ENCODE measurements around the gene FAM210A. TPM values are rescaled to one million over a fixed set of nuclear protein-coding genes. Genes with fewer than 3 reads are reported as not detected.

The FAM210A gene
- total RNA-seq, 1 experiment from 2014 or later: 26.2 TPM

DNA sequence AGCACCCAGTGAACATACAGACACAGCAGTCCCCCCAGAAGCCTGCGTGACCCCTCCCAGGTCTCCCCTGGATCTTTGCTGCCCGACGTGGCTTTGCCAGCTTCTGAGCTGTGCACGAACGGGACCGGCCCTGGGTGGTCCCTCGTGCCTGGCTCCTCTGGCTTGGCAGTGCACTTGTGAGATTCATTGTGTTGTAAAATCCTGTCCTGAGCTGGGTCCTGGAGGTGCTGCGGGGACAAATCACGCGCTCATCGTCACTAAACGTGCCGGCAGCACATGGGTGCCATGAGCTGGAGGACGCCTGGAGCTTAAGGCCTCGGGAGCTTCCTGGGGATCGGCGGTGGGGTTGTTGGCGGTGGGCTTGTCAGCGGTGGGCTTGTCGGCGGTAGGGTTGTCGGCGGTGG is 104.9 kb downstream of the FAM210A start:
- ChIA-PET POLR2A (no interaction called here), RAD21 (ENCODE audit: low non-redundant PET in 1 of 2, low total read pairs in 2 of 2, uncharacterized antibody in 2 of 2, unreplicated experiment in 2 of 2) (no interaction called here), CTCF (interaction anchor here (0.7 kb wide), 1 partner anchor 631 kb away, joined by 4 read pairs; no protein-coding TSS in a partner anchor)
- H3K4me3 ChIP-seq (replicated peaks in 1 of 2; ENCODE audit: low read depth in 1 of 2, low read length in 2 of 2): no peak overlapping the region
- H2AFZ ChIP-seq (ENCODE audit: low read depth, low read length, poor library complexity, severe bottlenecking): no peak overlapping the region
- no peaks in the 10 kb centered on the region for H3K9me3 ChIP-seq (ENCODE audit: control insufficient read depth in 1 of 2, insufficient read depth in 1 of 2, low read depth in 1 of 2, low read length in 2 of 2)
- H3K4me1 ChIP-seq (ENCODE audit: control insufficient read depth in 1 of 2, insufficient read depth in 2 of 2, low read length in 2 of 2): no peaks in the 10 kb centered on the region
- TF ChIP-seq, protein P1, sequence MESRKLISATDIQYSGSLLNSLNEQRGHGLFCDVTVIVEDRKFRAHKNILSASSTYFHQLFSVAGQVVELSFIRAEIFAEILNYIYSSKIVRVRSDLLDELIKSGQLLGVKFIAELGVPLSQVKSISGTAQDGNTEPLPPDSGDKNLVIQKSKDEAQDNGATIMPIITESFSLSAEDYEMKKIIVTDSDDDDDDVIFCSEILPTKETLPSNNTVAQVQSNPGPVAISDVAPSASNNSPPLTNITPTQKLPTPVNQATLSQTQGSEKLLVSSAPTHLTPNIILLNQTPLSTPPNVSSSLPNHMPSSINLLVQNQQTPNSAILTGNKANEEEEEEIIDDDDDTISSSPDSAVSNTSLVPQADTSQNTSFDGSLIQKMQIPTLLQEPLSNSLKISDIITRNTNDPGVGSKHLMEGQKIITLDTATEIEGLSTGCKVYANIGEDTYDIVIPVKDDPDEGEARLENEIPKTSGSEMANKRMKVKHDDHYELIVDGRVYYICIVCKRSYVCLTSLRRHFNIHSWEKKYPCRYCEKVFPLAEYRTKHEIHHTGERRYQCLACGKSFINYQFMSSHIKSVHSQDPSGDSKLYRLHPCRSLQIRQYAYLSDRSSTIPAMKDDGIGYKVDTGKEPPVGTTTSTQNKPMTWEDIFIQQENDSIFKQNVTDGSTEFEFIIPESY (IDR thresholded peaks at IDR 0.05; ENCODE audit: extremely low read depth, insufficient replicate concordance, low read length): no peak
- TF ChIP-seq TCF7L2 (IDR thresholded peaks at IDR 0.05; ENCODE audit: borderline replicate concordance, extremely low read depth, insufficient read depth, insufficient read length) (no peak), MAX (IDR thresholded peaks at IDR 0.05) (no peak)
- no TSS peak for BruUV-seq (replicated peaks)
- intact Hi-C loops (cut with micrococcal nuclease): no loop called here
- H3K9ac ChIP-seq (ENCODE audit: low read length): no peak overlapping the region
- ATAC-seq: no peak
- H3K9me2 ChIP-seq (ENCODE audit: insufficient read depth): no peaks in the 10 kb centered on the region
- no peak overlapping the region for H3K4me2 ChIP-seq (ENCODE audit: low read length)
- DNase-seq (ENCODE audit: low read depth, low spot score): no peak
- H3K27ac ChIP-seq (ENCODE audit: low read depth, low read length): no peak overlapping the region
- H3K36me3 ChIP-seq (ENCODE audit: control insufficient read depth in 1 of 2, insufficient read depth in 2 of 2, low read length in 2 of 2): no peaks in the 10 kb centered on the region
- H3K27me3 ChIP-seq (ENCODE audit: insufficient read depth, low read length): no peaks in the 10 kb centered on the region; the same call in 1 of the 2 replicates
- no peaks in the 10 kb centered on the region for H3K79me2 ChIP-seq (ENCODE audit: insufficient read depth, low read length)
- H4K20me1 ChIP-seq (ENCODE audit: insufficient read depth): no peaks in the 10 kb centered on the region

- RAD21 ChIA-PET (ENCODE audit: low non-redundant PET in 1 of 2, low total read pairs in 2 of 2, uncharacterized antibody in 2 of 2, unreplicated experiment in 2 of 2): no interaction called here
- H3K79me2 ChIP-seq (ENCODE audit: insufficient read depth, low read length): no peaks in the 10 kb centered on the region
- no peak overlapping the region for H2AFZ ChIP-seq (ENCODE audit: low read depth, low read length, poor library complexity, severe bottlenecking)
- intact Hi-C loops (cut with micrococcal nuclease): no loop called here
- CTCF ChIA-PET: interaction anchor here (0.7 kb wide), 1 partner anchor 630 kb away, joined by 4 read pairs; no protein-coding TSS in a partner anchor
- no peak overlapping the region for H3K9ac ChIP-seq (ENCODE audit: low read length)
- no peak overlapping the region for H3K4me3 ChIP-seq (replicated peaks in 1 of 2; ENCODE audit: low read depth in 1 of 2, low read length in 2 of 2)
- no TSS peak for BruUV-seq (replicated peaks)
- no peak overlapping the region for H3K27ac ChIP-seq (ENCODE audit: low read depth, low read length)
- DNase-seq (ENCODE audit: low read depth, low spot score) (no peak), ATAC-seq (no peak)
- no peaks in the 10 kb centered on the region for H3K9me2 ChIP-seq (ENCODE audit: insufficient read depth)
- H3K9me3 ChIP-seq (ENCODE audit: control insufficient read depth in 1 of 2, insufficient read depth in 1 of 2, low read depth in 1 of 2, low read length in 2 of 2): no peaks in the 10 kb centered on the region
- H3K27me3 ChIP-seq (ENCODE audit: insufficient read depth, low read length): no peaks in the 10 kb centered on the region; the same call in 1 of the 2 replicates
- TF ChIP-seq, protein P2, sequence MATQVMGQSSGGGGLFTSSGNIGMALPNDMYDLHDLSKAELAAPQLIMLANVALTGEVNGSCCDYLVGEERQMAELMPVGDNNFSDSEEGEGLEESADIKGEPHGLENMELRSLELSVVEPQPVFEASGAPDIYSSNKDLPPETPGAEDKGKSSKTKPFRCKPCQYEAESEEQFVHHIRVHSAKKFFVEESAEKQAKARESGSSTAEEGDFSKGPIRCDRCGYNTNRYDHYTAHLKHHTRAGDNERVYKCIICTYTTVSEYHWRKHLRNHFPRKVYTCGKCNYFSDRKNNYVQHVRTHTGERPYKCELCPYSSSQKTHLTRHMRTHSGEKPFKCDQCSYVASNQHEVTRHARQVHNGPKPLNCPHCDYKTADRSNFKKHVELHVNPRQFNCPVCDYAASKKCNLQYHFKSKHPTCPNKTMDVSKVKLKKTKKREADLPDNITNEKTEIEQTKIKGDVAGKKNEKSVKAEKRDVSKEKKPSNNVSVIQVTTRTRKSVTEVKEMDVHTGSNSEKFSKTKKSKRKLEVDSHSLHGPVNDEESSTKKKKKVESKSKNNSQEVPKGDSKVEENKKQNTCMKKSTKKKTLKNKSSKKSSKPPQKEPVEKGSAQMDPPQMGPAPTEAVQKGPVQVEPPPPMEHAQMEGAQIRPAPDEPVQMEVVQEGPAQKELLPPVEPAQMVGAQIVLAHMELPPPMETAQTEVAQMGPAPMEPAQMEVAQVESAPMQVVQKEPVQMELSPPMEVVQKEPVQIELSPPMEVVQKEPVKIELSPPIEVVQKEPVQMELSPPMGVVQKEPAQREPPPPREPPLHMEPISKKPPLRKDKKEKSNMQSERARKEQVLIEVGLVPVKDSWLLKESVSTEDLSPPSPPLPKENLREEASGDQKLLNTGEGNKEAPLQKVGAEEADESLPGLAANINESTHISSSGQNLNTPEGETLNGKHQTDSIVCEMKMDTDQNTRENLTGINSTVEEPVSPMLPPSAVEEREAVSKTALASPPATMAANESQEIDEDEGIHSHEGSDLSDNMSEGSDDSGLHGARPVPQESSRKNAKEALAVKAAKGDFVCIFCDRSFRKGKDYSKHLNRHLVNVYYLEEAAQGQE (IDR thresholded peaks at IDR 0.05; ENCODE audit: low read depth): no peak
- no peak for TF ChIP-seq RAD21 (IDR thresholded peaks at IDR 0.05; ENCODE audit: low read depth)
- POLR2A ChIA-PET: no interaction called here
- no peak overlapping the region for H3K4me2 ChIP-seq (ENCODE audit: low read length)
- H3K36me3 ChIP-seq (ENCODE audit: control insufficient read depth in 1 of 2, insufficient read depth in 2 of 2, low read length in 2 of 2): no peaks in the 10 kb centered on the region
- no peaks in the 10 kb centered on the region for H4K20me1 ChIP-seq (ENCODE audit: insufficient read depth)
- H3K4me1 ChIP-seq (ENCODE audit: control insufficient read depth in 1 of 2, insufficient read depth in 2 of 2, low read length in 2 of 2): no peaks in the 10 kb centered on the region
Observed at GRCh38 chr18:13620818-13621445, 105.4 kb downstream of the FAM210A start.

All from HCT116 (cell line).